Suprapubic skin (tissue), 4 donors: ENCODE data around the gene OPHN1. TPM values are rescaled to one million over a fixed set of nuclear protein-coding genes. Genes with fewer than 3 reads are reported as not detected.

ENCODE experiments used
- DNase-seq, 2 donors: peaks; one replicate each; pipeline ENCODE4 v3.0.0-alpha.2; 2019; ENCODE audit warnings: low spot score in 2 of 2
- H3K27ac ChIP-seq: fragments of 200-600 bp; sonication (generic); one replicate; pipeline ENCODE4 v1.5.1; 2019
- H3K27me3 ChIP-seq: fragments of 200-600 bp; sonication (generic); one replicate; pipeline ENCODE4 v1.5.1; 2019
- H3K36me3 ChIP-seq: fragments of 200-600 bp; sonication (generic); one replicate; pipeline ENCODE4 v1.5.1; 2019
- H3K4me1 ChIP-seq: fragments of 200-600 bp; sonication (generic); one replicate; pipeline ENCODE4 v1.5.1; 2019
- H3K4me3 ChIP-seq: fragments of 200-600 bp; sonication (generic); one replicate; pipeline ENCODE4 v1.5.1; 2019; ENCODE audit warnings: mild to moderate bottlenecking
- H3K9me3 ChIP-seq: fragments of 200-600 bp; sonication (generic); one replicate; pipeline ENCODE4 v1.5.1; 2019
- CTCF ChIP-seq, 2 donors: fragments of 200-600 bp in 1 of 2; fragments of 450-650 bp in 1 of 2; sonication (generic) in 1 of 2; IDR thresholded peaks; one replicate each; pipeline ENCODE4 v1.5.1; 2016 to 2019; ENCODE audit warnings: antibody characterized with exemption in 2 of 2, mild to moderate bottlenecking in 1 of 2, moderate library complexity in 1 of 2
- EP300 ChIP-seq: sonication (generic); formaldehyde crosslinking; IDR thresholded peaks from one replicate; pipeline ENCODE4 v1.6.1; 2017; ENCODE audit warnings: antibody characterized with exemption
- POLR2A ChIP-seq, 2 donors: fragments of 450-650 bp; IDR thresholded peaks; one replicate each; pipeline ENCODE4 v1.6.1; 2017; ENCODE audit warnings: antibody characterized with exemption in 2 of 2, mild to moderate bottlenecking in 2 of 2, moderate library complexity in 2 of 2
- POLR2AphosphoS5 ChIP-seq, 3 donors: sonication (generic); formaldehyde crosslinking; IDR thresholded peaks; one replicate each; pipeline ENCODE4 v1.6.1; 2017; ENCODE audit warnings: antibody characterized with exemption in 3 of 3
- WGBS: methylation state at CpG from one replicate; pipeline ENCODE4 v1.1.5; 2018; 5-methylcytosine and 5-hydroxymethylcytosine counted together
- total RNA-seq, 4 donors: library from RNA; depleted of rRNA; stranded (reverse); fragments of >200 nt; gene quantifications; one replicate each; pipeline ENCODE4 v1.1.0, GENCODE V29; 2016

OPHN1 gene
- total RNA-seq, 4 donors from 2014 or later, result 4.5 to 16.0 (median 8.4) TPM

DNA sequence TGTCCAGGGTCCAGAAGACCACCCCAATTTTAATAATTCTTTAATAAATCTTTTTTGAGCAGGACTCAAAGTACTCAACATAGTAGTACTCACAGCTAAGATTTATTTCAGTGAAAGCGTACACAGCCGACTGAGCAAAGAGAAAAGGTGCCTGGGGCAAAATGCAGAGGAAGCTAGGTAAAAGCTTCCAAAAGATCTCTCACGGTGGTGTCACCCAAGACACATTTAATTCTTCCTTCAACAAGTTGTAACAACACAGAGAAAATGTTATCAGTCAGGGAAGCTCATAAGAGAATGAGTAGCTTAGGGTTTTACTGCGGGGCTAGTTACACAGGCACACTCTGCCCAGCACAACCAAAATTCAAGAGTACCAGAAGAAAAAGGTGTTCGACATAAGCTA is 201.1 kb downstream of the OPHN1 start:
- Histone ChIP-seq H3K4me1 (no peaks in the 10 kb centered on the region), H3K9me3 (no peaks in the 10 kb centered on the region), H3K4me3 (no peak overlapping the region), H3K27me3 (no peaks in the 10 kb centered on the region), H3K36me3 (no peaks in the 10 kb centered on the region), H3K27ac (no peak overlapping the region)
- 52% methylated on average over 5 of the region's 5 CpGs for WGBS
- no peak for TF ChIP-seq EP300
- no peak for TF ChIP-seq CTCF (IDR thresholded peaks at IDR 0.05)
- TF ChIP-seq POLR2AphosphoS5 (IDR thresholded peaks at IDR 0.05), result no peak
- TF ChIP-seq POLR2A (IDR thresholded peaks at IDR 0.05), result no peak
- DNase-seq, result no peak

DNA sequence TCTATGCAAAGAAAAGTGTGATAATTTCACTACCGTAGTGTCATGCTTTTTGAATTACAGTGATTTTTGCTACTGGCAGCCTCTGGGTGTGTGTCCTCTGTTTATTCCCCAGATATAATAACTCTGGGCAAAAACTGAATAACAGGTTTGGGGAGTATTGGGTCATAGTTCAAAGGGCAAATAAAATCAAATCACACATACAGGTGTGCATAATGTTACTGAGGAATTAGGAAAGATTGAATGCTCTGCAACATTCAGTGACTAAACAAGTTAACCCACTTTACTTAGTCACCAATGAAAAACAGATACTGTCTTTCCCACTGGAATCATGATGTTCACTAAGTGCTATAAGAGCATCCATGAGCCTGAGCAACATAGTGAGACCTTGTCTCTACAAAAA is 224.3 kb downstream of the OPHN1 start:
- 94% methylated on average over 1 of the region's 1 CpG for WGBS
- no peak for DNase-seq
- Histone ChIP-seq H3K4me3 (no peak overlapping the region), H3K36me3 (peaks cover 3% of the 10 kb centered on the region), H3K27ac (no peak overlapping the region), H3K4me1 (no peaks in the 10 kb centered on the region), H3K27me3 (no peaks in the 10 kb centered on the region), H3K9me3 (no peaks in the 10 kb centered on the region)
- no peak for TF ChIP-seq POLR2A (IDR thresholded peaks at IDR 0.05)
- TF ChIP-seq CTCF (IDR thresholded peaks at IDR 0.05), result no peak
- TF ChIP-seq POLR2AphosphoS5 (IDR thresholded peaks at IDR 0.05), result no peak
- no peak for TF ChIP-seq EP300

DNA sequence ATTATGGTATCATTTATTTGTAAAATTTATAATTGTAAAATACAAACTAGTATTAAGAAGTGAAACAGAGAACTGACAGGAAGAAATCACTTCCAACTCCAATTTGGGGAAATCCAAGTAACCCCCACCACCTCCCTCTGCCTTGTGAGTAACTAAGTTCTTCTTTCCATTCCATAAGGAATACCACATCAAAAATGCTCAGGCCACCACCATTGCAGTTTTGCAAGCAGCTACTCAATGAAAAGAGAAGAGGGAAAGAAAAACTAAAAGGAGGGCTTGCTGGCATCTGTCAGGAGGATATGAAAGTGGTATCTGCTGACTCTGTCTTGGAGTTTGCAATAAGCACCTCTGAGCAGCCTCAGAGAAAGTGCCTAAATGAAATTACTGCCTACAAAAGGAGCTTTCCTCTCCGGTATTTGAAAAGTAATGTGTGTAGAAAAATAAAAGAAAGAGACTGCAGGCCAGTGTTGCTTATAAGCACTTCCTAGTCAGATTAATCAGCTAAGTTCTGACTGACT is 228.7 kb downstream of the OPHN1 start:
- DNase-seq, result no peak
- Histone ChIP-seq H3K4me3 (no peak overlapping the region), H3K36me3 (peaks cover 3% of the 10 kb centered on the region), H3K4me1 (no peaks in the 10 kb centered on the region), H3K27ac (no peak overlapping the region), H3K27me3 (no peaks in the 10 kb centered on the region), H3K9me3 (no peaks in the 10 kb centered on the region)
- 86% methylated on average over 1 of the region's 1 CpG for WGBS
- TF ChIP-seq CTCF (IDR thresholded peaks at IDR 0.05), result no peak
- TF ChIP-seq POLR2AphosphoS5 (IDR thresholded peaks at IDR 0.05), result no peak
- no peak for TF ChIP-seq POLR2A (IDR thresholded peaks at IDR 0.05)
- no peak for TF ChIP-seq EP300

DNA sequence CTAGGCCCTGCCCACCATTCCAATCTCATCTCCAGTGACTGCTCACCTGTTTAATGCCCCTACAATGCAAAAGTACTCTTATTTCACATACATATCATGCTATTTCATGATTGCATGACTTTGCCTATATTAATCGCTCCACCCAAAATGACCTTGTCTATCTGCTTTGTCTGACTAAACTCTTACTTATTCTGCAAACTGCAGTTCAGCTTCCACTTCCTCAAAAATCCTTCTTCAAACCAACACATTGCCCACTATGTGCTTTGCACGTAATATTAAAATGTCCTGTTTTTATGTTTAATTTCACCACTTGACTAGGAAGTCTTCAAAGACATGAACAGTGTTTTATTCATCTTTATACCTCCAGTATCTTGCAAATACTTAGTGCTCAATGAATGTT is 229.6 kb downstream of the OPHN1 start:
- no peaks in the 10 kb centered on the region for H3K9me3 ChIP-seq
- WGBS, result 90% methylated on average over 2 of the region's 2 CpGs
- H3K27me3 ChIP-seq, result no peaks in the 10 kb centered on the region
- no peak overlapping the region for H3K27ac ChIP-seq
- no peaks in the 10 kb centered on the region for H3K36me3 ChIP-seq
- DNase-seq, result no peak
- TF ChIP-seq POLR2A (IDR thresholded peaks at IDR 0.05) (no peak), EP300 (no peak), CTCF (IDR thresholded peaks at IDR 0.05) (no peak), POLR2AphosphoS5 (IDR thresholded peaks at IDR 0.05) (no peak)
- H3K4me1 ChIP-seq, result no peaks in the 10 kb centered on the region
- H3K4me3 ChIP-seq, result no peak overlapping the region

- Histone ChIP-seq H3K36me3 (no peaks in the 10 kb centered on the region), H3K9me3 (no peaks in the 10 kb centered on the region), H3K27ac (no peak overlapping the region), H3K4me1 (no peaks in the 10 kb centered on the region), H3K4me3 (no peak overlapping the region), H3K27me3 (no peaks in the 10 kb centered on the region)
- WGBS, result 61% methylated on average over 1 of the region's 1 CpG
- TF ChIP-seq POLR2A (IDR thresholded peaks at IDR 0.05), result no peak
- TF ChIP-seq CTCF (IDR thresholded peaks at IDR 0.05), result no peak
- no peak for TF ChIP-seq EP300
- no peak for TF ChIP-seq POLR2AphosphoS5 (IDR thresholded peaks at IDR 0.05)
- no peak for DNase-seq
Observed at GRCh38 chrX:68203211-68203610, 230.1 kb downstream of the OPHN1 start.
